WTC11 (cell line): ENCODE measurements around the gene ARHGEF33. TPM values are rescaled to one million over a fixed set of nuclear protein-coding genes. Genes with fewer than 3 reads are reported as not detected.
"Not testable (repeated sequence)": the region's sequence is repeated elsewhere in the genome, so short reads cannot be mapped to it uniquely, and the experiment has no call there.

Experiments
- ATAC-seq: fragments of 200-7000 bp; cut with Tn5 transposase; 2 replicates; pipeline ENCODE4 v1.10.0; 2021; ENCODE audit warnings: mild to moderate bottlenecking, moderate library complexity
- CTCF ChIA-PET: fragments of 300-600 bp; sonication (Branson Sonifier 250); formaldehyde crosslinking; loops from one replicate; lab custom pipeline; 2021; ENCODE audit warnings: antibody characterized with exemption; lab: Charles Lee
- POLR2A ChIA-PET: fragments of 350-600 bp; sonication (Branson Sonifier 250); formaldehyde crosslinking; loops from one replicate; lab custom pipeline; 2021; ENCODE audit warnings: antibody characterized with exemption; lab: Charles Lee
- DNase-seq: peaks from one replicate; pipeline ENCODE4 v3.0.0; 2021; ENCODE audit warnings: low spot score
- H3K27ac Mint-ChIP-seq: 2 replicates; pipeline ENCODE4 v1.8.0; 2021; ENCODE audit warnings: mixed read lengths
- H3K27me3 Mint-ChIP-seq: 2 replicates; pipeline ENCODE4 v1.8.0; 2021; ENCODE audit warnings: low read depth, mild to moderate bottlenecking, moderate library complexity, mixed read lengths
- H3K36me3 Mint-ChIP-seq: 2 replicates; pipeline ENCODE4 v1.8.0; 2021; ENCODE audit warnings: mixed read lengths
- H3K4me1 Mint-ChIP-seq: 2 replicates; pipeline ENCODE4 v1.8.0; 2022; ENCODE audit warnings: mixed read lengths
- H3K4me3 Mint-ChIP-seq: 2 replicates; pipeline ENCODE4 v1.8.0; 2021; ENCODE audit warnings: mild to moderate bottlenecking, moderate library complexity, mixed read lengths
- H3K9me3 Mint-ChIP-seq: 2 replicates; pipeline ENCODE4 v1.8.0; 2021; ENCODE audit warnings: mixed read lengths
- ATF1 ChIP-seq: sonication (generic); formaldehyde crosslinking; IDR thresholded peaks from 2 replicates; pipeline ENCODE4 v1.8.1; 2023; ENCODE audit warnings: mild to moderate bottlenecking, moderate library complexity, missing genetic modification reagents
- CREB1 ChIP-seq: sonication (generic); formaldehyde crosslinking; IDR thresholded peaks from 2 replicates; pipeline ENCODE4 v1.8.0; 2023; ENCODE audit warnings: mild to moderate bottlenecking, missing genetic modification reagents
- MYBL2 ChIP-seq: sonication (generic); formaldehyde crosslinking; IDR thresholded peaks from 2 replicates; pipeline ENCODE4 v1.8.1; 2023; ENCODE audit warnings: mild to moderate bottlenecking, moderate library complexity, missing genetic modification reagents
- USF2 ChIP-seq: sonication (generic); formaldehyde crosslinking; IDR thresholded peaks from 2 replicates; pipeline ENCODE4 v1.8.1; 2023; ENCODE audit warnings: mild to moderate bottlenecking, missing genetic modification reagents, moderate library complexity
- ZNF317 ChIP-seq: sonication (generic); formaldehyde crosslinking; IDR thresholded peaks from 2 replicates; pipeline ENCODE4 v1.8.1; 2023; ENCODE audit warnings: low read depth, mild to moderate bottlenecking, moderate library complexity, missing genetic modification reagents, borderline replicate concordance
- ZNF512 ChIP-seq: sonication (generic); formaldehyde crosslinking; IDR thresholded peaks from 2 replicates; pipeline ENCODE4 v1.8.1; 2022; ENCODE audit warnings: missing genetic modification reagents, borderline replicate concordance
- total RNA-seq: library from RNA; stranded (reverse); gene quantifications from 3 replicates; pipeline ENCODE4 v1.2.3, GENCODE V29; 2021
- TF ChIP-seq, protein P1 (sequence below): fragments of 250-450 bp; sonication (Bioruptor Pico); IDR thresholded peaks from 2 replicates; pipeline ENCODE4 v1.9.0; 2021; ENCODE audit warnings: mild to moderate bottlenecking, borderline replicate concordance
- TF ChIP-seq, protein P2 (sequence below): sonication (generic); formaldehyde crosslinking; IDR thresholded peaks from 2 replicates; pipeline ENCODE4 v1.8.0; 2022; ENCODE audit warnings: mild to moderate bottlenecking, missing genetic modification reagents
- TF ChIP-seq, protein P3 (sequence below): sonication (generic); formaldehyde crosslinking; IDR thresholded peaks from 2 replicates; pipeline ENCODE4 v1.8.0; 2023; ENCODE audit warnings: mild to moderate bottlenecking, missing genetic modification reagents
- TF ChIP-seq, protein P4 (sequence below): fragments of 200-600 bp; IDR thresholded peaks from 2 replicates; pipeline ENCODE4 v1.8.0; 2022; ENCODE audit warnings: antibody characterized with exemption
- TF ChIP-seq, protein P5 (sequence below): sonication (generic); formaldehyde crosslinking; IDR thresholded peaks from 2 replicates; pipeline ENCODE4 v1.8.0; 2022; ENCODE audit warnings: mild to moderate bottlenecking, missing genetic modification reagents
- TF ChIP-seq, protein P6 (sequence below): fragments of 250-450 bp; sonication (Bioruptor Pico); IDR thresholded peaks from 2 replicates; pipeline ENCODE4 v2.1.2; 2022; ENCODE audit warnings: mild to moderate bottlenecking, moderate library complexity

Gene ARHGEF33
- total RNA-seq, 1 experiment from 2014 or later: 0.42 TPM

- TF ChIP-seq, protein P1, sequence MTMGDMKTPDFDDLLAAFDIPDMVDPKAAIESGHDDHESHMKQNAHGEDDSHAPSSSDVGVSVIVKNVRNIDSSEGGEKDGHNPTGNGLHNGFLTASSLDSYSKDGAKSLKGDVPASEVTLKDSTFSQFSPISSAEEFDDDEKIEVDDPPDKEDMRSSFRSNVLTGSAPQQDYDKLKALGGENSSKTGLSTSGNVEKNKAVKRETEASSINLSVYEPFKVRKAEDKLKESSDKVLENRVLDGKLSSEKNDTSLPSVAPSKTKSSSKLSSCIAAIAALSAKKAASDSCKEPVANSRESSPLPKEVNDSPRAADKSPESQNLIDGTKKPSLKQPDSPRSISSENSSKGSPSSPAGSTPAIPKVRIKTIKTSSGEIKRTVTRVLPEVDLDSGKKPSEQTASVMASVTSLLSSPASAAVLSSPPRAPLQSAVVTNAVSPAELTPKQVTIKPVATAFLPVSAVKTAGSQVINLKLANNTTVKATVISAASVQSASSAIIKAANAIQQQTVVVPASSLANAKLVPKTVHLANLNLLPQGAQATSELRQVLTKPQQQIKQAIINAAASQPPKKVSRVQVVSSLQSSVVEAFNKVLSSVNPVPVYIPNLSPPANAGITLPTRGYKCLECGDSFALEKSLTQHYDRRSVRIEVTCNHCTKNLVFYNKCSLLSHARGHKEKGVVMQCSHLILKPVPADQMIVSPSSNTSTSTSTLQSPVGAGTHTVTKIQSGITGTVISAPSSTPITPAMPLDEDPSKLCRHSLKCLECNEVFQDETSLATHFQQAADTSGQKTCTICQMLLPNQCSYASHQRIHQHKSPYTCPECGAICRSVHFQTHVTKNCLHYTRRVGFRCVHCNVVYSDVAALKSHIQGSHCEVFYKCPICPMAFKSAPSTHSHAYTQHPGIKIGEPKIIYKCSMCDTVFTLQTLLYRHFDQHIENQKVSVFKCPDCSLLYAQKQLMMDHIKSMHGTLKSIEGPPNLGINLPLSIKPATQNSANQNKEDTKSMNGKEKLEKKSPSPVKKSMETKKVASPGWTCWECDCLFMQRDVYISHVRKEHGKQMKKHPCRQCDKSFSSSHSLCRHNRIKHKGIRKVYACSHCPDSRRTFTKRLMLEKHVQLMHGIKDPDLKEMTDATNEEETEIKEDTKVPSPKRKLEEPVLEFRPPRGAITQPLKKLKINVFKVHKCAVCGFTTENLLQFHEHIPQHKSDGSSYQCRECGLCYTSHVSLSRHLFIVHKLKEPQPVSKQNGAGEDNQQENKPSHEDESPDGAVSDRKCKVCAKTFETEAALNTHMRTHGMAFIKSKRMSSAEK: no peak
- no peak for TF ChIP-seq ZNF317 (CRISPR knock-in tag)
- TF ChIP-seq, protein P2, sequence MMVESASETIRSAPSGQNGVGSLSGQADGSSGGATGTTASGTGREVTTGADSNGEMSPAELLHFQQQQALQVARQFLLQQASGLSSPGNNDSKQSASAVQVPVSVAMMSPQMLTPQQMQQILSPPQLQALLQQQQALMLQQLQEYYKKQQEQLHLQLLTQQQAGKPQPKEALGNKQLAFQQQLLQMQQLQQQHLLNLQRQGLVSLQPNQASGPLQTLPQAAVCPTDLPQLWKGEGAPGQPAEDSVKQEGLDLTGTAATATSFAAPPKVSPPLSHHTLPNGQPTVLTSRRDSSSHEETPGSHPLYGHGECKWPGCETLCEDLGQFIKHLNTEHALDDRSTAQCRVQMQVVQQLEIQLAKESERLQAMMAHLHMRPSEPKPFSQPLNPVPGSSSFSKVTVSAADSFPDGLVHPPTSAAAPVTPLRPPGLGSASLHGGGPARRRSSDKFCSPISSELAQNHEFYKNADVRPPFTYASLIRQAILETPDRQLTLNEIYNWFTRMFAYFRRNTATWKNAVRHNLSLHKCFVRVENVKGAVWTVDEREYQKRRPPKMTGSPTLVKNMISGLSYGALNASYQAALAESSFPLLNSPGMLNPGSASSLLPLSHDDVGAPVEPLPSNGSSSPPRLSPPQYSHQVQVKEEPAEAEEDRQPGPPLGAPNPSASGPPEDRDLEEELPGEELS (CRISPR knock-in tag): no peak
- TF ChIP-seq, protein P3, sequence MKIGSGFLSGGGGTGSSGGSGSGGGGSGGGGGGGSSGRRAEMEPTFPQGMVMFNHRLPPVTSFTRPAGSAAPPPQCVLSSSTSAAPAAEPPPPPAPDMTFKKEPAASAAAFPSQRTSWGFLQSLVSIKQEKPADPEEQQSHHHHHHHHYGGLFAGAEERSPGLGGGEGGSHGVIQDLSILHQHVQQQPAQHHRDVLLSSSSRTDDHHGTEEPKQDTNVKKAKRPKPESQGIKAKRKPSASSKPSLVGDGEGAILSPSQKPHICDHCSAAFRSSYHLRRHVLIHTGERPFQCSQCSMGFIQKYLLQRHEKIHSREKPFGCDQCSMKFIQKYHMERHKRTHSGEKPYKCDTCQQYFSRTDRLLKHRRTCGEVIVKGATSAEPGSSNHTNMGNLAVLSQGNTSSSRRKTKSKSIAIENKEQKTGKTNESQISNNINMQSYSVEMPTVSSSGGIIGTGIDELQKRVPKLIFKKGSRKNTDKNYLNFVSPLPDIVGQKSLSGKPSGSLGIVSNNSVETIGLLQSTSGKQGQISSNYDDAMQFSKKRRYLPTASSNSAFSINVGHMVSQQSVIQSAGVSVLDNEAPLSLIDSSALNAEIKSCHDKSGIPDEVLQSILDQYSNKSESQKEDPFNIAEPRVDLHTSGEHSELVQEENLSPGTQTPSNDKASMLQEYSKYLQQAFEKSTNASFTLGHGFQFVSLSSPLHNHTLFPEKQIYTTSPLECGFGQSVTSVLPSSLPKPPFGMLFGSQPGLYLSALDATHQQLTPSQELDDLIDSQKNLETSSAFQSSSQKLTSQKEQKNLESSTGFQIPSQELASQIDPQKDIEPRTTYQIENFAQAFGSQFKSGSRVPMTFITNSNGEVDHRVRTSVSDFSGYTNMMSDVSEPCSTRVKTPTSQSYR: no peak
- TF ChIP-seq, protein P4, sequence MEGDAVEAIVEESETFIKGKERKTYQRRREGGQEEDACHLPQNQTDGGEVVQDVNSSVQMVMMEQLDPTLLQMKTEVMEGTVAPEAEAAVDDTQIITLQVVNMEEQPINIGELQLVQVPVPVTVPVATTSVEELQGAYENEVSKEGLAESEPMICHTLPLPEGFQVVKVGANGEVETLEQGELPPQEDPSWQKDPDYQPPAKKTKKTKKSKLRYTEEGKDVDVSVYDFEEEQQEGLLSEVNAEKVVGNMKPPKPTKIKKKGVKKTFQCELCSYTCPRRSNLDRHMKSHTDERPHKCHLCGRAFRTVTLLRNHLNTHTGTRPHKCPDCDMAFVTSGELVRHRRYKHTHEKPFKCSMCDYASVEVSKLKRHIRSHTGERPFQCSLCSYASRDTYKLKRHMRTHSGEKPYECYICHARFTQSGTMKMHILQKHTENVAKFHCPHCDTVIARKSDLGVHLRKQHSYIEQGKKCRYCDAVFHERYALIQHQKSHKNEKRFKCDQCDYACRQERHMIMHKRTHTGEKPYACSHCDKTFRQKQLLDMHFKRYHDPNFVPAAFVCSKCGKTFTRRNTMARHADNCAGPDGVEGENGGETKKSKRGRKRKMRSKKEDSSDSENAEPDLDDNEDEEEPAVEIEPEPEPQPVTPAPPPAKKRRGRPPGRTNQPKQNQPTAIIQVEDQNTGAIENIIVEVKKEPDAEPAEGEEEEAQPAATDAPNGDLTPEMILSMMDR: no peak
- no peak for TF ChIP-seq ATF1 (CRISPR knock-in tag)
Observed at GRCh38 chr2:38935568-38936172, 46.0 kb downstream of the ARHGEF33 start (continued).

DNA sequence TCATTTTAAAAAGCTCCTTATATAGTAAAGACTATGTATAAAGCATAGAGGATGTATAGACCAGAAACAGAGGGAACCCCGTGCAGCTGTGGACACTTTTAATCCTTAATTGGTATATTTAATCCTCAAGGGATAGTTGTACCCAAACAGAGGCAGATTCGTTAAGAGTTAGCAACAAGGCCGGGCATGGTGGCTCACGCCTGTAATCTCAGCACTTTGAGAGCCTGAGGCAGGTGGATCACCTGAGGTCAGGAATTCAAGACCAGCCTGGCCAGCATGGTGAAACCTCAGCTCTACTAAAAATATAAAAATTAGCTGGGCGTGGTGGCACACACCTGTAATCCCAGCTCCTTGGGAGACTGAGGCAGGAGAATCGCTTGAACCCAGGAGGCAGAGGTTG is 46.8 kb downstream of the ARHGEF33 start:
- ATAC-seq, H3K27ac Mint-ChIP-seq, H3K4me3 Mint-ChIP-seq, H3K36me3 Mint-ChIP-seq, H3K4me1 Mint-ChIP-seq, H3K9me3 Mint-ChIP-seq, POLR2A ChIA-PET, DNase-seq, H3K27me3 Mint-ChIP-seq: not testable (repeated sequence)
- CTCF ChIA-PET: interaction anchor here (1.3 to 3.4 kb wide), 2 partner anchors 11 to 292 kb away, joined by 3 to 21 read pairs; no protein-coding TSS in a partner anchor

DNA sequence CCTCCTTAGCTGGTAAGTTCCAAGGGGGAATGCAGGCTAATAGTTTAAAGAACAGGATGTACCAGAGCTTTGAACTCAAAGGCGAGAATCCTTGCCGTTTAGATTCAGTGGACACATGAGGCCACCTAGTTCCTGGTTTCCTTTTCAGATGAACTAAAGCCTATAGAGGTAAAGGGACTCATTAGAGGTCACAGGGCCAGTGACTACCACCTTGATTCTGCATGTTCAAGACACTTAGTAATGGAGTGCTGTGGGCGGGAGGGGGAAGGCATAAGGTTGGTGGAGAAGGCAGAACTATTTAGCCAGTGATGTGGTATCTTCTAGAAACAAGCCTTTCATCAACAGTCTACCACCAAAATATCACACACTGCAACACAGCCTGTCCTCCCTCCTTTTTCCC is 47.9 kb downstream of the ARHGEF33 start:
- Mint-ChIP-seq H3K36me3 (no peaks in the 10 kb centered on the region), H3K27me3 (no peaks in the 10 kb centered on the region), H3K27ac (no peak overlapping the region), H3K4me1 (no peaks in the 10 kb centered on the region), H3K9me3 (no peaks in the 10 kb centered on the region), H3K4me3 (no peak overlapping the region)
- ChIA-PET POLR2A (interaction anchor here (0.6 kb wide), 1 partner anchor 125 kb away, joined by 3 read pairs; no protein-coding TSS in a partner anchor), CTCF (interaction anchor here (1.3 to 3.4 kb wide), 2 partner anchors 10 to 291 kb away, joined by 3 to 21 read pairs; no protein-coding TSS in a partner anchor)
- DNase-seq (no peak), ATAC-seq (no peak)
- no peak for TF ChIP-seq ATF1 (CRISPR knock-in tag)
- no peak for TF ChIP-seq ZNF512
- TF ChIP-seq, protein P4: no peak
- TF ChIP-seq MYBL2 (CRISPR knock-in tag): no peak
- TF ChIP-seq, protein P5, sequence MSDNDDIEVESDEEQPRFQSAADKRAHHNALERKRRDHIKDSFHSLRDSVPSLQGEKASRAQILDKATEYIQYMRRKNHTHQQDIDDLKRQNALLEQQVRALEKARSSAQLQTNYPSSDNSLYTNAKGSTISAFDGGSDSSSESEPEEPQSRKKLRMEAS (CRISPR knock-in tag): no peak
- TF ChIP-seq USF2 (CRISPR knock-in tag): no peak
- TF ChIP-seq, protein P6, sequence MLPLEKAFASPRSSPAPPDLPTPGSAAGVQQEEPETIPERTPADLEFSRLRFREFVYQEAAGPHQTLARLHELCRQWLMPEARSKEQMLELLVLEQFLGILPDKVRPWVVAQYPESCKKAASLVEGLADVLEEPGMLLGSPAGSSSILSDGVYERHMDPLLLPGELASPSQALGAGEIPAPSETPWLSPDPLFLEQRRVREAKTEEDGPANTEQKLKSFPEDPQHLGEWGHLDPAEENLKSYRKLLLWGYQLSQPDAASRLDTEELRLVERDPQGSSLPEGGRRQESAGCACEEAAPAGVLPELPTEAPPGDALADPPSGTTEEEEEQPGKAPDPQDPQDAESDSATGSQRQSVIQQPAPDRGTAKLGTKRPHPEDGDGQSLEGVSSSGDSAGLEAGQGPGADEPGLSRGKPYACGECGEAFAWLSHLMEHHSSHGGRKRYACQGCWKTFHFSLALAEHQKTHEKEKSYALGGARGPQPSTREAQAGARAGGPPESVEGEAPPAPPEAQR (CRISPR knock-in tag): no peak
- no peak for TF ChIP-seq CREB1 (CRISPR knock-in tag)
